Measurements from ENCODE around the gene IGLON5.

GRCh38 chr19:51324167-51324481, 12.7 kb downstream of the IGLON5 start:
- TF ChIP-seq, protein P1, sequence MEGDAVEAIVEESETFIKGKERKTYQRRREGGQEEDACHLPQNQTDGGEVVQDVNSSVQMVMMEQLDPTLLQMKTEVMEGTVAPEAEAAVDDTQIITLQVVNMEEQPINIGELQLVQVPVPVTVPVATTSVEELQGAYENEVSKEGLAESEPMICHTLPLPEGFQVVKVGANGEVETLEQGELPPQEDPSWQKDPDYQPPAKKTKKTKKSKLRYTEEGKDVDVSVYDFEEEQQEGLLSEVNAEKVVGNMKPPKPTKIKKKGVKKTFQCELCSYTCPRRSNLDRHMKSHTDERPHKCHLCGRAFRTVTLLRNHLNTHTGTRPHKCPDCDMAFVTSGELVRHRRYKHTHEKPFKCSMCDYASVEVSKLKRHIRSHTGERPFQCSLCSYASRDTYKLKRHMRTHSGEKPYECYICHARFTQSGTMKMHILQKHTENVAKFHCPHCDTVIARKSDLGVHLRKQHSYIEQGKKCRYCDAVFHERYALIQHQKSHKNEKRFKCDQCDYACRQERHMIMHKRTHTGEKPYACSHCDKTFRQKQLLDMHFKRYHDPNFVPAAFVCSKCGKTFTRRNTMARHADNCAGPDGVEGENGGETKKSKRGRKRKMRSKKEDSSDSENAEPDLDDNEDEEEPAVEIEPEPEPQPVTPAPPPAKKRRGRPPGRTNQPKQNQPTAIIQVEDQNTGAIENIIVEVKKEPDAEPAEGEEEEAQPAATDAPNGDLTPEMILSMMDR (conservative IDR thresholded peaks at IDR 0.05; ENCODE audit: low read length) = no peak
- TF ChIP-seq EZH2phosphoT487 (IDR thresholded peaks at IDR 0.05; ENCODE audit: borderline replicate concordance, low read depth, low read length) = no peak

Data from OCI-LY7 (cell line).